Testis (tissue), 2 donors: Measurements from ENCODE around the gene PFKP.

Experiments used
- CTCF ChIP-seq, 3 experiments: fragments of 450-650 bp in 2 of 3; fragments of 200-600 bp in 1 of 3; sonication (generic) in 1 of 3; IDR thresholded peaks; one replicate each; pipeline ENCODE4 v1.5.1; 2016 to 2019; ENCODE audit warnings: antibody characterized with exemption in 3 of 3, mild to moderate bottlenecking in 2 of 3, moderate library complexity in 1 of 3
- POLR2A ChIP-seq: fragments of 450-650 bp; IDR thresholded peaks from one replicate; pipeline ENCODE4 v1.6.1; 2017; ENCODE audit warnings: antibody characterized with exemption, mild to moderate bottlenecking, moderate library complexity

DNA sequence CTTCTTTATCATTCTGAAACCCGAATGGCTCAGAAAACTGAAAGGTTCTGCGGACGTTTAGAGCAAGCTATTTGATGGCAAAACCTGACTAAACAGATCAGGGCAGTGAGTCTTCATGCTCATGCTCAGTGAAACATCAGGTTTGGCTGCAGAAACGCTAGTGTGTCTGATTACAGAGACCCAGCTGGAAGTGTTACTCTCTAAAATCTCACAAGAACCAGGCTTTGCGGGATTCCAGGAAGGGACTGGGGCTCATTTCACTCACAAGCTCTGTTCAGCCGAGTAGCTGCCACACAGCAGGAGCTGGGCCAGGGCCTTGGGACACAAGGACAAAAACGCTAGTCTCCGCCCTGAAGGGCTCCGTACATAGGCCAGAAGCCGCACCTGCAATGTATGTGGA is 102.3 kb downstream of the PFKP start:
- TF ChIP-seq CTCF (IDR thresholded peaks at IDR 0.05) = no peak
- TF ChIP-seq POLR2A = no peak
